IMR-90 (cell line): ENCODE data around the gene C22orf31.

ENCODE experiments used
- CEBPB ChIP-seq: IDR thresholded peaks from 2 replicates; pipeline ENCODE4 v1.6.1; 2012; ENCODE audit warnings: low read depth, low read length, improper control_type of control experiment
- CTCF ChIP-seq: conservative IDR thresholded peaks from 2 replicates; pipeline ENCODE4 v1.5.1; 2012; ENCODE audit warnings: mild to moderate bottlenecking, low read depth, low read length, improper control_type of control experiment
- MAFK ChIP-seq: IDR thresholded peaks from 2 replicates; pipeline ENCODE4 v1.6.1; 2012; ENCODE audit warnings: low read depth, low read length, improper control_type of control experiment
- RAD21 ChIP-seq: IDR thresholded peaks from 2 replicates; pipeline ENCODE4 v1.6.1; 2012; ENCODE audit warnings: low read length, improper control_type of control experiment
- RFX5 ChIP-seq: IDR thresholded peaks from 2 replicates; pipeline ENCODE4 v1.8.0; 2012; ENCODE audit warnings: low read depth, mild to moderate bottlenecking, low read length, moderate library complexity
- USF2 ChIP-seq: fragments of 150-350 bp; IDR thresholded peaks from 2 replicates; pipeline ENCODE4 v1.6.1; 2017; ENCODE audit warnings: mild to moderate bottlenecking, antibody characterized with exemption, low read length, low read depth

- TF ChIP-seq RAD21 (no peak), RFX5 (no peak), CTCF (no peak), MAFK (no peak), USF2 (no peak), CEBPB (peak; percentile 71)
These were observed 46.5 kb upstream of the C22orf31 start for GRCh38 chr22:29108137-29108536.
